Measurements from ENCODE around the gene SPECC1.
"Not testable (repeated sequence)": the region's sequence is repeated elsewhere in the genome, so short reads cannot be mapped to it uniquely, and the experiment has no call there.

Gene SPECC1

DNA sequence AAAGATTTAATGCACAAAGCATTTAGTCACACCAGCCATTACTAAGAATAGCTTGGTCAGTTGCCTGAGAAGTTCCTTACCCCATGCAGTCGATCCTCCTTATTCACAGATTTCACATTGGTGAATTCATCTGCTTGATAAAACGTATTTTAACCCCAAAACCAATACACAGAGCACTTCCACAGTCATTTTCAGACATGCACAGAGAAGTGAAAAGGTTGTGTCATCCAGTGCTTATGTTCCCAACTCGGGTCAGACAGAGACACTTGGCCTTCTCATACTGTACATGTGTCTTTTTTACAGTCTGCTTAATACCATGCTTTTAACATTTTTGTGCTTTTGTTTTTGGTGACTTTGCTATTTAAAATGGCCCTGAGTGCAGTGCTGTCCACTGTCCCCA, 219.7 kb downstream of the SPECC1 start:
- WGBS: 89% methylated on average over 3 of the region's 3 CpGs
- no peak overlapping the region for H3K27ac ChIP-seq (ENCODE audit: low read depth, low read length)
- no peaks in the 10 kb centered on the region for H3K9me3 ChIP-seq (ENCODE audit: insufficient read depth, low read depth, low read length)
- H3K4me1 ChIP-seq (ENCODE audit: insufficient read depth, low read length): peaks cover 23% of the 10 kb centered on the region
- H3K4me3 ChIP-seq (ENCODE audit: low read length): no peak overlapping the region
- no peak overlapping the region for H3K9ac ChIP-seq (ENCODE audit: low read depth, low read length)
- H3K27me3 ChIP-seq (ENCODE audit: insufficient read depth, low read length): no peaks in the 10 kb centered on the region
- peaks cover 62% of the 10 kb centered on the region for H3K36me3 ChIP-seq (ENCODE audit: insufficient read depth, low read length)

DNA sequence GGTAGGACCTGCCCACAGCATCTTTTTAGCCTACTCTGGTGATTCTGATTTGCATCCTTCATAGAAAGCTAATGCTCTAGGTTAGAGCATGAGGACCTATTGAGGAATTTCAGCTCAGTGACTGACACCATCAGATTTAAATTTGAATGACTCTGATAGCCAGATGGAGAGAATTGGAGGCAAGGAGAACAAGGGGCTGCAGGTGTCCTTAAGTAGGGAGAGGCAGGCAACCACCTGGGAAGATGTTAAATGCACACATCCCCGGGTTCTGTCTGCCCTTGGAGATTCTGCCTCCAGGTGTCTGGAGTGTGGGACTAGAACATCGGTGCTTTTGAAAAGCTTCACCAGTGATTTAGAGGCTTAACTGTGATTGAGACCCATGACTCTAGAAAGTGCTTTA, 221.8 kb downstream of the SPECC1 start:
- Histone ChIP-seq H3K36me3 (ENCODE audit: insufficient read depth, low read length) (peaks cover 82% of the 10 kb centered on the region), H3K27me3 (ENCODE audit: insufficient read depth, low read length) (no peaks in the 10 kb centered on the region), H3K9me3 (ENCODE audit: insufficient read depth, low read depth, low read length) (no peaks in the 10 kb centered on the region), H3K4me1 (ENCODE audit: insufficient read depth, low read length) (peaks cover 17% of the 10 kb centered on the region), H3K9ac (ENCODE audit: low read depth, low read length) (no peak overlapping the region), H3K4me3 (ENCODE audit: low read length) (no peak overlapping the region), H3K27ac (ENCODE audit: low read depth, low read length) (no peak overlapping the region)
- 72% methylated on average over 2 of the region's 2 CpGs for WGBS

DNA sequence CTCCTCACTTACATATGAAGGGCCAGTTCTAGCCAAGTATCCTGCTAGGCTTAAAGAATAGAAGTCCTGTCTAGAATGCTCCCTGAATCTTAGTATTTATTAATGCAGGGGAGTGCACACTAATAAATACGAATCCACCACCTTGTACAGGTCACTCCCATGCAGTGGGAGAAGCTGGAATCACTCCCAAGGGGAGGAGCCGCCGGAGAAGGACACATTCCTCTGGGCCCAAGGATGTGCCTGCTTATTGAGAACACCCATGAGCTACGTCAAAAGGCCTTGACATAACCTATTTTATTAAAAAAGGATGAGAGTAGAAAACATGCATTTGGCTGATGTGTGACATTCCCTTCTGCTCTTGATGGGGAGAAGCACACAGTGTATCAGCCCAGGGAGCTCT, 223.5 kb downstream of the SPECC1 start:
- H3K9ac ChIP-seq (ENCODE audit: low read depth, low read length): no peak overlapping the region
- H3K27me3 ChIP-seq (ENCODE audit: insufficient read depth, low read length): no peaks in the 10 kb centered on the region
- peaks cover 8% of the 10 kb centered on the region; the same call in 1 of the 2 replicates for H3K4me1 ChIP-seq (ENCODE audit: insufficient read depth, low read length)
- no peak overlapping the region for H3K27ac ChIP-seq (ENCODE audit: low read depth, low read length)
- H3K36me3 ChIP-seq (ENCODE audit: insufficient read depth, low read length): peaks cover 84% of the 10 kb centered on the region
- H3K9me3 ChIP-seq (ENCODE audit: insufficient read depth, low read depth, low read length): no peaks in the 10 kb centered on the region
- H3K4me3 ChIP-seq (ENCODE audit: low read length): no peak overlapping the region
- 96% methylated on average over 4 of the region's 4 CpGs for WGBS

DNA sequence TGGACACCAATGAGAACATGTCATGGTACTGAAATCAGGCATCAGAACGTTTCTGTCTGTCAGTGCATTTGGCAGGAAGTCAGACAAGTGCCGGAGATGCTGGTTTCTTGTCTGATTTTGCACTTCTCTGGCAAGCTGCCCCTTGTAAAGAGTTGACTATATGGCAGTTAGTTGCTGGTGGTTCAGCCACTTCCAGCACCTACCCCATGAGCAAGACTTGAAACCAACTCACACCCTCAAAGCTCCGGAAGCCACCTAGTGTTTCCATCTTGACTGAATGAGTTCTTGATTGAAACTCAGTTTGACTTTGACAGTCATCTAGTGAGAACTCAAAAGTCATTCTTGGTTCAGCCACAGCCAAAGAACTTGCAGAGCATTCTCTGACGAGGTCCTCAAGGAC, 225.1 kb downstream of the SPECC1 start:
- no peak overlapping the region for H3K4me3 ChIP-seq (ENCODE audit: low read length)
- peaks cover 72% of the 10 kb centered on the region for H3K36me3 ChIP-seq (ENCODE audit: insufficient read depth, low read length)
- H3K27me3 ChIP-seq (ENCODE audit: insufficient read depth, low read length): no peaks in the 10 kb centered on the region
- 91% methylated on average over 4 of the region's 4 CpGs for WGBS
- no peak overlapping the region for H3K27ac ChIP-seq (ENCODE audit: low read depth, low read length)
- no peaks in the 10 kb centered on the region for H3K9me3 ChIP-seq (ENCODE audit: insufficient read depth, low read depth, low read length)
- peaks cover 8% of the 10 kb centered on the region; the same call in 1 of the 2 replicates for H3K4me1 ChIP-seq (ENCODE audit: insufficient read depth, low read length)
- no peak overlapping the region for H3K9ac ChIP-seq (ENCODE audit: low read depth, low read length)

DNA sequence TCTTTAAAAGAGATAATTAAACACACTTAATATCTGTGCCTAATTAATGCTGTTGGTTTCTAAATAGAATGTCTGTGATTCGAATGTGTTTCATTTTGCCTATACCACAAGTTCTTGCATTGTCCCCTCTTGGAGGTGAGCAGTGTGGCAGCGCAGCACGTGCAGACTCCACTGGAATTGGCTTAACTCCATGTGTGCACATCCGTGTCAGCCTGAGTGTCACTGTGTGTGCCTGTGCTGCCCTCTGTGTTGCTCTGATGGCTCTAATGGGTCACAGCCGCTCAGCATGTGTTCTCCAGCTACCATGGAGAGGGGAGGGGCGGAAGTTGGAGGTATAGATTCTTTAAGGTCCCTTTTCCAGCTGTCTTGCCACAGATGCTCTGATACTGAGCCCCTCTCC, 226.6 kb downstream of the SPECC1 start:
- 92% methylated on average over 6 of the region's 6 CpGs for WGBS

DNA sequence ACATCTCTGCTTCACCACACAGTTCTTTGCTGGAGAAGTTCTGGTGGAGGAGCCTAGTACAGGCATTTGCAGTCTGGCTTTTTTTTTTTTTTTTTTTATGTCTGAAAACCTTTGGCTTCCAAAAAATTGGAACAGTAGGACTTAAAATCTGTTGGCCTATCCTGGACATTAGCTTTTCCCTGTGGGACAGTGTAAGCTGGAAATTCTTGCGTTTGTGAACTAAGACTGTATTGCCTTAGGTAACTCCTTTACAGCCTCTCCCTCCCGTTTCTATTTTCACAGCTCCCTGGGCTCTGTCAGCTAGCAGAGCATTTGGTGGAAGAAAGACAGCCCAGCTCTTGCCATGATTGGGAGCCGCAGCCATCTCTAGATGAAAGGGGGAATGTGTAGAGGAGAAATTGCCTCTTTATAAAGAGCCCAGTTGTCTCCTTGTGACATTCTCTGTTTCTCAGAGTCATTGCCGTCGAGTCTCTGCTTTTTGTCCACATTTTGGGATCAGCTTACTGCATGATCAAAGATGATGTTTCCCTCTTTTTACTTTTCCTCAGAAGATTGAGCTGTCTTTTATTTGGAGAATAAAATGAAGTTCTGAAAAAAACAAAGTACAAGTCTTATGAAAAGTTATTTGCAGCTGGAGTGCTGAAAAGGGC, 227.5 kb downstream of the SPECC1 start:
- Histone ChIP-seq H3K36me3 (ENCODE audit: insufficient read depth, low read length) (peaks cover 53% of the 10 kb centered on the region), H3K27ac (ENCODE audit: low read depth, low read length) (no peak overlapping the region)
- 95% methylated on average over 5 of the region's 5 CpGs for WGBS

More for the DNA sequence above, 226.6 kb downstream of the SPECC1 start:
- H3K27me3 ChIP-seq (ENCODE audit: insufficient read depth, low read length): no peaks in the 10 kb centered on the region
- H3K4me1 ChIP-seq (ENCODE audit: insufficient read depth, low read length): peaks cover 1% of the 10 kb centered on the region; the same call in 1 of the 2 replicates
- no peak overlapping the region for H3K9ac ChIP-seq (ENCODE audit: low read depth, low read length)
- H3K4me3 ChIP-seq (ENCODE audit: low read length): no peak overlapping the region
- H3K27ac ChIP-seq (ENCODE audit: low read depth, low read length): no peak overlapping the region
- no peaks in the 10 kb centered on the region for H3K9me3 ChIP-seq (ENCODE audit: insufficient read depth, low read depth, low read length)
- H3K36me3 ChIP-seq (ENCODE audit: insufficient read depth, low read length): peaks cover 60% of the 10 kb centered on the region

DNA sequence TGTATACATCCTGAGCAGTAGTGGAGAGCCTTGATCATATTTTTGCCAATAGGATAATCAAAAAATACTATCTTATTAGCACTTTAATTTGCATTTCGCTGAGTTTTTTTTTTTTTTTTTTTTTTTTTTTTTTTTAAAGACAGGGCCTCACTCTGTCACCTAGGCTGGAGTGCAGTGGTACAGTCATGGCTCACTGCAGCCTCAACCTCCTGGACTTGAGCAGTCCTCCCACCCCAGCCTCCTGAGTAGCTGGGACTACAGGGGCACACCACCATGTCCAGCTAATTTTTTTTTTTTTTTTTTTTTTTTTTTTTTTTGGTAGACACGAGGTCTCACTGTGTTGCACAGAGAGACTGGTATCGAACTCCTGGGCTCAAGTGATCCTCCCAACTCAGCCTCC, 230.6 kb downstream of the SPECC1 start:
- not testable (repeated sequence) for H3K9me3 ChIP-seq (ENCODE audit: insufficient read depth, low read depth, low read length); H3K4me1 ChIP-seq (ENCODE audit: insufficient read depth, low read length); H3K27me3 ChIP-seq (ENCODE audit: insufficient read depth, low read length); H3K4me3 ChIP-seq (ENCODE audit: low read length); H3K27ac ChIP-seq (ENCODE audit: low read depth, low read length); H3K9ac ChIP-seq (ENCODE audit: low read depth, low read length)
- H3K36me3 ChIP-seq (ENCODE audit: insufficient read depth, low read length): peaks cover 22% of the 10 kb centered on the region
- 96% methylated on average over 2 of the region's 3 CpGs for WGBS

More for the DNA sequence above, 227.5 kb downstream of the SPECC1 start:
- Histone ChIP-seq H3K9ac (ENCODE audit: low read depth, low read length) (no peak overlapping the region), H3K27me3 (ENCODE audit: insufficient read depth, low read length) (no peaks in the 10 kb centered on the region), H3K4me3 (ENCODE audit: low read length) (no peak overlapping the region), H3K9me3 (ENCODE audit: insufficient read depth, low read depth, low read length) (no peaks in the 10 kb centered on the region), H3K4me1 (ENCODE audit: insufficient read depth, low read length) (no peaks in the 10 kb centered on the region)

DNA sequence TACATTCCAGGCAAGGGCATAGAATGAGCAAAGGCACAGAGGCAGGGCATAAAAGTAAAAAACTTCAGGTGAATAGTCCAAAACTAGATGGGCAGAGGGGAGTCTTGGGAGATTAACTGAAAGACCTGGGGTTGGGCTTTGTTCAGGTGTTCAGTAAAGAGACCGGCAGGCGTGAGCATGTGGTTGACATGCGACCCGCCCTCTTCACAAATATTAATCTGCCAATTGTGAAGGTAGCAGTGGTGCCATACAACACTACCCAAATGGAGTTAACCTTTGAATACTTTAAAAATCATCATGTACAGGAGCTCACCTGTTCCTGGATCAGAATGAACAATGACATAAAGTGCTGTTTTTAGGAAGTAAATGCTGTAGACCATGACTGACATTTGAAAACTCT, 232.7 kb downstream of the SPECC1 start:
- no peaks in the 10 kb centered on the region for H3K9me3 ChIP-seq (ENCODE audit: insufficient read depth, low read depth, low read length)
- H3K27me3 ChIP-seq (ENCODE audit: insufficient read depth, low read length): no peaks in the 10 kb centered on the region
- peaks cover 20% of the 10 kb centered on the region for H3K36me3 ChIP-seq (ENCODE audit: insufficient read depth, low read length)
- H3K4me3 ChIP-seq (ENCODE audit: low read length): no peak overlapping the region
- 97% methylated on average over 4 of the region's 4 CpGs for WGBS
- H3K27ac ChIP-seq (ENCODE audit: low read depth, low read length): no peak overlapping the region
- H3K4me1 ChIP-seq (ENCODE audit: insufficient read depth, low read length): no peaks in the 10 kb centered on the region
- no peak overlapping the region for H3K9ac ChIP-seq (ENCODE audit: low read depth, low read length)

DNA sequence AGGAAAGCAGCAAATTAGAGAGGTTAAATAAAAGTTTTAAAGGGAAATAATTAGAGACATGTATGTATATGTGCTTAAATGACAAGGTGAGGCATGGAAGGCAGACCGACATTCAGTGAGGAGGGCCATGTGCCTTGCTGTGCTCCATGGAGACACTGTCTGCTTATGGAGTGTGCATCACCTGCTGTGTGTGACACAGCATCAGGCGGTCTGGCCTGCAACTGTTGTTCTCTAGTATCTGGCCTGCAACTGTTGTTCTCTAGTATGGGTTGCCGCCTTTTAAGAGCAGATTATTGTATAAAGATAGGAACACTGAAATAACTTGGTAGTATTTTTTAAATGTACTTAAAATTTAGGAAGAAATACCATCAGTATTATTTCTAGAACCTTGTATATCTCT, 233.1 kb downstream of the SPECC1 start:
- no peaks in the 10 kb centered on the region for H3K27me3 ChIP-seq (ENCODE audit: insufficient read depth, low read length)
- H3K36me3 ChIP-seq (ENCODE audit: insufficient read depth, low read length): peaks cover 24% of the 10 kb centered on the region
- no peak overlapping the region for H3K27ac ChIP-seq (ENCODE audit: low read depth, low read length)
- H3K4me1 ChIP-seq (ENCODE audit: insufficient read depth, low read length): no peaks in the 10 kb centered on the region
- no peaks in the 10 kb centered on the region for H3K9me3 ChIP-seq (ENCODE audit: insufficient read depth, low read depth, low read length)
- no peak overlapping the region for H3K4me3 ChIP-seq (ENCODE audit: low read length)
- no peak overlapping the region for H3K9ac ChIP-seq (ENCODE audit: low read depth, low read length)
- WGBS: 94% methylated on average over 3 of the region's 3 CpGs

DNA sequence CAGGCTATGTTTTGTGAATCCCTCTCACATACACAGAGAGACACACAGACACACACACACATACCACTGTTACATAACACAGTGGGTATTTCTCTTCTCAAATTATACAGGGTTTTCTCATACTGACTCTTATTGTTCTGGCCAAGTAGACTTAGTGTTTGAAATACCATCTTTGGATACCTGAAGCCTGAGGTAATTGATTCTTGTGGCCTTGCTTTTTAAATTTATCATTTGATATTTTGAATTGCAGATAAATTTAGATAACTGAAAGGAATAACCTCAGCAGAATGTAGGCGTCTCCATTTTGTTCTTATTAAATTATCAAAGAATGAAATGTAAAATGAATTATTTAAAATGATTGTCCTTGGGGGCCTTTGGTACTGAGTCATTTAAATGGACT, 234.4 kb downstream of the SPECC1 start:
- H3K27me3 ChIP-seq (ENCODE audit: insufficient read depth, low read length): no peaks in the 10 kb centered on the region
- no CpG with 5 or more reads among the region's 1 CpG for WGBS
- no peaks in the 10 kb centered on the region for H3K9me3 ChIP-seq (ENCODE audit: insufficient read depth, low read depth, low read length)
- H3K27ac ChIP-seq (ENCODE audit: low read depth, low read length): no peak overlapping the region
- peaks cover 32% of the 10 kb centered on the region for H3K36me3 ChIP-seq (ENCODE audit: insufficient read depth, low read length)
- H3K9ac ChIP-seq (ENCODE audit: low read depth, low read length): no peak overlapping the region
- no peaks in the 10 kb centered on the region for H3K4me1 ChIP-seq (ENCODE audit: insufficient read depth, low read length)
- H3K4me3 ChIP-seq (ENCODE audit: low read length): no peak overlapping the region

DNA sequence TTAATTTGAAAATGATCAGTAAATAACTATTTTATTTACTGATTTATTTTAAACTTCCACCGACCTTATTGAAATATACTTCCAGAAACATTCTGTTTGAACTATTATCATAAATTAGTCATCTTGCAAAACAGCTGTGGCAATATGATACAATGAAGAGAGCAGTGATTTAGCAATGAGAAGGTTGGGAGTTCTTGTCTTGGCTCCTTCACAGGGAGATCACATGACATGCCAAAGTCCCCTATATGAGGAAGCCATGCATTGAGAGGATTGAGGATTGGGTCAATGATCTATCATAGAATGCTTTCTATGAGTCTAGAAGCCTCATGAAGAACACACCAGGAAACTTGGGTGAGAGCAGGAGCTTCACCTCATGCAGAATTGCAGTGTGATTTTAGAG, 235.5 kb downstream of the SPECC1 start:
- H3K4me1 ChIP-seq (ENCODE audit: insufficient read depth, low read length): no peaks in the 10 kb centered on the region
- H3K4me3 ChIP-seq (ENCODE audit: low read length): no peak overlapping the region
- WGBS: no CpG with 5 or more reads among the region's 1 CpG
- H3K27ac ChIP-seq (ENCODE audit: low read depth, low read length): no peak overlapping the region
- no peak overlapping the region for H3K9ac ChIP-seq (ENCODE audit: low read depth, low read length)
- peaks cover 6% of the 10 kb centered on the region; the same call in 1 of the 2 replicates for H3K9me3 ChIP-seq (ENCODE audit: insufficient read depth, low read depth, low read length)
- H3K27me3 ChIP-seq (ENCODE audit: insufficient read depth, low read length): no peaks in the 10 kb centered on the region
- H3K36me3 ChIP-seq (ENCODE audit: insufficient read depth, low read length): peaks cover 43% of the 10 kb centered on the region

DNA sequence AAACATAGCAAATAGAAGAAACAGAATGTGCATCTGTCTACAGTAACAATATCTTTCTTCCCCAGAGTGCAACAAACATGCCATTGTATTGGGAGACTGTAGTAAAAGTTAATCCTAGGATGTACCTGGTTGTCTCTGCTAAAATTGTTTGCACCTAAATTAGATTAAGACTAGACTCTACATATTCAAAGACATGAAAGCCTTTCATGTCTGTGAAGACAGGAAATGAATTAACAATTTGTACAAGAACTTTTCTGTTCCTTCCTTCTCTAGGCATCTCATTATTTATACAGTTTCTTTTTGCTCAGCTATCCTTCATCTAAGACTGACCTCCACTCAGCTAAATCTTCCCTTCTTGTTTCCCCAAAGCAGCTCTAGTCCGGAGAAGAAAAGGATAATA, 237.5 kb downstream of the SPECC1 start:
- Histone ChIP-seq H3K4me3 (ENCODE audit: low read length) (no peak overlapping the region), H3K36me3 (ENCODE audit: insufficient read depth, low read length) (peaks cover 62% of the 10 kb centered on the region), H3K9ac (ENCODE audit: low read depth, low read length) (no peak overlapping the region), H3K27ac (ENCODE audit: low read depth, low read length) (no peak overlapping the region), H3K27me3 (ENCODE audit: insufficient read depth, low read length) (no peaks in the 10 kb centered on the region), H3K9me3 (ENCODE audit: insufficient read depth, low read depth, low read length) (peaks cover 6% of the 10 kb centered on the region; the same call in 1 of the 2 replicates), H3K4me1 (ENCODE audit: insufficient read depth, low read length) (no peaks in the 10 kb centered on the region)
- WGBS: no CpG with 5 or more reads among the region's 1 CpG

Data from HUES64 (cell line).